GM15510 (cell line): ENCODE results near the gene NOS1.

Source experiments
- POLR2A ChIP-seq: IDR thresholded peaks from 3 replicates; pipeline ENCODE4 v1.6.1; 2011; ENCODE audit warnings: borderline replicate concordance; ENCODE audit not compliant: insufficient read length; ENCODE audit errors: extremely low read depth

The NOS1 gene

DNA sequence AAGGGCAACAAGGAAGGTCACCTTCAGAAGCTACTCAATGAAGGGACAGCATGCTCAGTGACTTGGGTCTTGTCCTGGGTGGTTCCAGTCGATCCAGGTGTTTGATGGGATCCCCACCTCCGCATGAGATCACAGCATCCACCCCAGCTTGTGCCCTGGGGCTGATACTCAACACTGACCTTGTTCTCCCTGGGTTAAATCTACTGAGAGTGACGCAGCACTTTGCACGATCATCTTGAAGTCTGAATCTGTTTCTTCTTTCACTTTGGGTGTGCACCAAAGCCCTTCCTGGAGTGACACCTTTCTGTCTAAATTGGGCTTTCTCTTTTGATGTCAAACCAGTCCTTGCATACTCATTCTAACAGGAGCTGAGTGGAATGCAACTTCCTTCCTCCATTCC is 13.8 kb downstream of the NOS1 start:
- no peak for TF ChIP-seq POLR2A

DNA sequence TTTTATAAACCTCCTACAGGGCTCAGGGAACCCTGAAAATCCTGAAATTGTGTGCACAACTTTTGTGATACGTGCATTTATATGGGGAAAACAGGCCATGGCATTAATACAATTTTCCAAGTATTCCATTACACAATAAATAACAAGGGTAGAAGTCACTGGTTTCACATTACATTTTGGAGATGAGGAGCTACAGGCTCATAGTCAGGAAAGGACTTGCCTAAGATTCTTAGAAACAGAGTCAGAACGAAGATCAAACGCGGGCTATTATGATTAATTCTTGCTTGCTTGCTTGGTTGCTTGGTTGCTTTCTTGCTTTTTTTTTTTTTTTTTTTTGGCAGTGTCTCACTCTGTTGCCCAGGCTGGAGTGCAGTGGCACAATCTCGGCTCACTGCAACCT is 16.7 kb downstream of the NOS1 start:
- TF ChIP-seq POLR2A, result no peak

DNA sequence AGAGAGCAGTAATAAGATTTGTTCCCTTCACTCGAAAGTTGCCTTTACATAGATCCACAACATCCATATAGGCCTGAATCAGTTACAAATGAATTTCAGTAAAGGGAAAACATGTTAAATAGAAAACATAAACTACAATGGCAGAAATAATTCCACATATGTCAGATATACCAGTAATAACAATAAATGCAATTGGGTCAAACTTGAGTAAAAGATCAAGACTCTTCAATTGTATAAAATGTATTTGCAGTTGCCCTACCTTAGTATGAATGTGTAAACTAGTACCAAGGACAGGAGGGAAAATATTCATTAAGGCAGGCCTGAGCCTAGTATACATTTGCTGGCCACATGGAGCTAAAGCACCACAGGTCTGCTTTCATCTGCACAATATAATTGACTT is 17.6 kb downstream of the NOS1 start:
- TF ChIP-seq POLR2A, result no peak

DNA sequence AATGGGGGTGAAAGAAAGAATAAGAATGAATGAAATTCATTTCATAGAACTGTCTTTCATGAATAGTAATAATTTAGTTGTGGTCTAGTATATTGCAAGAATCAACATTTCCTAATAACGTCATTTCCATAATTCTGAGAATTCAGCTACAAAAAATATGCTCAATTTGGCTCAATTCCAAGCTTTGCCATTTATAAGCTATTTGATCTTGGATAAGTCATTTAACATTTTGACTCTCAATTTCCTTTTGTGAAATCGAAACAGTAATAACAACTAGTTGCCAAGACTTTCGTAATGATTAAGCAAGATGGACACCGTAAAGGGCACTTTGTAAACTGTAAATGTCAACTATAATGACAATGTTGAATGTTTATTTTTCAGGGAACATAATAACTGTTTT is 18.1 kb downstream of the NOS1 start:
- TF ChIP-seq POLR2A, result no peak

DNA sequence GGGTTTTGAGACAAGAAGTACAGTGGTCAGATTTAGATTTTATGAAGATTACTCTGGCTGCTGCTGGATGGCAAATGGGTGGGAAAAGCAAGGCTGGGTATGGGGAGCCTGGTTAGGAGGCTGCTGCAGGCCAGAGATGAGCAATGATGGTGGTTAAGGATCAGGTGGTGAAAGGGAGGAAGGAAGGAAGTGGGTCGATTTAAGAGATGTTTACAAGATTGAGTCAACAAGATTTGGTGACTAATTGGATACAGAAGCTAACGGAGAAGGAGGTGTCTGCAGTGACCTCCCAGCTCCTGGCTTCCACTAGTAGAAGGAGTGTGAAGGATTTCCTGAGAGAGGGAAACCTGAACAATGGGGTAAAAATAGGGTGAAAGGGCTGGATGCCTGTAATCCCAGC is 18.7 kb downstream of the NOS1 start:
- TF ChIP-seq POLR2A, result no peak

DNA sequence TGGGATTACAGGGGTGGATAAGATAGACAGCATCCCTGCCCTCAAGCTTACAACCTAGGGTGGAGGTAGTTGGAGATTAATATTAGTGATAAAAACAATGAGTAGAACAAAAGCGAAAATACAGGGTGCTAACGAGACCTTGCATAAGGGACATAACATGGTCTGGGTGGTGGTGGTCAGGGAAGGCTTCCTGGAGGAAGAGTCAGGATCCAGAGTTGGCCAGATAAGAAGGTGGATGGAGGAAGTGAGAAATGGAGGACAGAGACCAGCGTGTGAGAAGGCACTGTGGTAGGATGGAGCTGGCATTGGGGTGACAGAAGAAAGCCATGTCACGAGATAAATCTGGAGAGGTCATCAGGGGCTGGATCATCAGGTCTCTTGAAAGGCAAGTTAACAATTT is 19.2 kb downstream of the NOS1 start:
- no peak for TF ChIP-seq POLR2A

DNA sequence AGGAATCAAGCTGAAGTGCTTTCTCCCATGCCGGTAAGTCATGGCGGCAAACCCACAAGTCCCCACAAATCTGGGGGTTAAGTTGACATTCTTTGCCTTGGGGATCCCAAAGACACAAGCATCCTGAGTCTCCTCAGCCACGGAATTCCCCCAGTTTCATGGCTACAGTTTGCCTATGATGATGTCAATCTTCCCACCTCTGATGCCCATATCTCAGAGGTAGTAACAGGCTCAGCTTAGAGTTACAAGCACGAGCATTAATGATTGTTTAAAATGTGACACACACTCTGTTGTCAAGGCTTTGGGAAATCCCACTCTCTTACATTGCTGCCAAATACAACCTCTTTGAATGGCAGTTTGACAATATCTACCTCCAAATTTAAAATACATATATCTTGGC is 22.3 kb downstream of the NOS1 start:
- TF ChIP-seq POLR2A, result no peak

DNA sequence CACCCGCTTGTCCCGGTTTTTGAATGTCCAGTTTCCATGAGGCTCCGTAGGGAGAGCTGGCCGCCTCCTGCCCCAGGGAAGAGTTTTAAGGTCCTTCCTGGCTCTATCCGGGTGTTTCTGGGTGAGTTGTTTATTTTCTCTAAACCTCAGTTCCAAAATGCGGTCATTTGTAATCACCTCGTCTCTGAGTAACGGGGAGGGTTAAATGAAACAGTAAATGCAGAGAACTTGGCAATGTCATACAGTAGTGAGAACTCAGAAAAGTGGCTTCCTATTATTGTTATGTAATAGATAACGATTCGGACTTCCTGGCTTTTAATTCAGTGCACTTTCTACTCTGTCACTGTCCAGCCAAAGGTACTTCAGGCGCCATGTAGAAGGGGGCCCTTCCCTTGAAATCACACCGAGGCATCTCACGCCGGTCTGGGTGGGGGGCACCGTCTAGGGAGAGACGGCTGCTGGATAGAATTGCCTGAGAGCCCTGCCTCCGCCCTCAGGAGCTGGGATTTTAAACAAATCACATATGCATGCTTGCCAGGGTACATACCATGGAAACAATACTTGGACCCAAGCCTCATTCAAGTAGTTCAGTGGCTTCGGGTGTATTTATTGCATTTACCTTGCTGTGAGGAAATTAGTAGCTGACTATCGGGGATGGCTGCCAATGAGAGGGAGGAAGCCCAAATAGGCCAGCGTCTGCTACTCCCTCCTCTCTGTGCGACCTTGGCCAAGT is 26.4 kb downstream of the NOS1 start:
- TF ChIP-seq POLR2A, result no peak

DNA sequence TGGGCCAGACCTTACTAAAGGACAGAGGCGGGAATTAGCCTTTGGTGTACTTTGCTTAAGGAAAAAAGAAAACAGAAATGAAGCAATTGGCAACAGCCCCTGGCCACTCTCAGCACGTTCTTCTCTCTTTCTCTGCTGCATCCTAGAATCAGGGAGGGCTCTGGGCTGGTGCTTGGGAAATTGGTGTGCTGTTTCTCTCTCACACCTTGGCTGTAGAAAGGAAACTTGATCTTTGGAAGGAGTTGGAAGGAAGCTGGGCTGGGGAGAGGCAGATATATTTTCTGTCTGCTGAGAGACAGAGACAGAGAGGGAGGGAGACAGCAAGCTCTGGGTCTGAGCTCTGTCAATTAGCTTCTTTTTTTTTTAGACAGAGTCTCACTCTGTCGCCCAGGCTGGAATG is 27.4 kb downstream of the NOS1 start:
- TF ChIP-seq POLR2A, result no peak

DNA sequence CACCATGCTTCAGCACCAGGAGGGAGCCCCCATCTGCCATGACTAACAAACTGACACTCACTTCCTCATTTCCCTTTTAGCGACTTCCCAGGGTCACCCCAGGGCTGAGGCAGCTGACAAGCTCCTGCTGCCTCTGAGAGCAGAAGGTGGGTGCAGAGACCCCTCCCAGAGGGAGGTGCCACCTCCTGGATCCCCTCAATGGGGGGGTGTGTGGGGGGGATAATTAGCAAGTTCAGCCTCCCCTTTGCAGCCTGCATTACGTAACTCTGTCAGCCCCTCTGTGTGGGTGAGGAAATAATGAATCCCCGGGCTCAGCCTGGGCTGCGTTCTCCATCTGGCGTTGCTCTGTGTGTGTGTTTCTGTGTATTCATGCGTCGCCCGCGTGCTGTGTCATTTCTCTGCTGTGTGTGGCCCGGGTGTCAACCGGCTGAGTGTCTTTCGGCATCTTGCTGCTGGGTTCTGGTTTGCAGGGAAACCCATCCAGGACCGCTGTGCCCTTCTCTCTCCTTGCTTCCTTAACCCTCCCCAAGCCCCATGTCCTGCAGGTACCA is 28.0 kb downstream of the NOS1 start:
- no peak for TF ChIP-seq POLR2A

DNA sequence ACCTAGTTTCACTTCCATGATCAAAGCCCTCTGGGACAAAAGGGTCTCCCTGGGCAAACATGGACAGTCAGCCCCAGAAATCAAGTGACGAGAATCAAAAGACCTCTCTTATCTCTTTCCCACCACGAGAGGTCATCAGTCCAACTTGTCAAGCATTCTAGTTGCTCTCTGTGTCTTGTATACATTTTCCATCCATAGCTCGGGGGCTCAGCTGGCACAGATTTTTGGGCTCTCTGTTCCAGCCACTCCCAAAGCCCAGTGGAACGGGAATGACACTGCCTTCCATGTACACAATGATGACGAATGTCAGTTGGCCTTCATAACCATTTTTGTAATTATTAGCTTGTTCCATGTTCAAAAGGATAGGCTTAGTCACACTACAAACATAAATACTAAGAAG is 29.7 kb downstream of the NOS1 start:
- no peak for TF ChIP-seq POLR2A

DNA sequence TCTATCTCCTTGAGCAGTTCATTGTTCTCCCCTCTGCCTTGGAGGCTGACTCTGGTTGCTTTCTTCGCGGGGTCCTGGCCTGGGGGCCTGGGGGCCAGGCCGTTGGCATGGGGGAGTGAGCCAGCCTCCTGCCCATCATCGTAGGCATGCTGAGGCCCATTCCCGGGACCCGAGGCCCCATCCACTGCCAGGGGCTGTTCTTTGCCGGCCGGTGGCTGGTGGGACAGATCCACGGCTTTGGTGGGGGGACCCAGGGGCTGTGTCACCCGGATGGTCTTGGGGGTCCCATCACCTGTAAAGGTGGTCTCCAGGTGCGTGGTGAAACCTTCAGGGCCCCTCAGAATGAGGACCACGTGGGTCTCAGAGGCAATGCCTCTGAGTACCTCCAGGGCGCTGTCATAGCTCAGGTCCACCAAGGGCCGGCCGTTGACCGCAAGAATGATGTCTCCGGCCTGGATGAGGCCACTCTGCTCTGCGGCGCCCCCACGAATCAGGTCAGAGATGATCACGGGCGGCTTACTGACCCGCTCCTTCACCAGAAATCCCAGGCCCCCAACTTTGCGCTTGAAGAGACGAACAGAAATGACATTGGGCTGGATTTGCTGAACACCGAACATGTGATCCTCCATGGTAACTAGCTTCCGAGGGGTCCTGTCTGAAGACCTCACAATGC is 30.8 kb downstream of the NOS1 start:
- TF ChIP-seq POLR2A, result no peak

DNA sequence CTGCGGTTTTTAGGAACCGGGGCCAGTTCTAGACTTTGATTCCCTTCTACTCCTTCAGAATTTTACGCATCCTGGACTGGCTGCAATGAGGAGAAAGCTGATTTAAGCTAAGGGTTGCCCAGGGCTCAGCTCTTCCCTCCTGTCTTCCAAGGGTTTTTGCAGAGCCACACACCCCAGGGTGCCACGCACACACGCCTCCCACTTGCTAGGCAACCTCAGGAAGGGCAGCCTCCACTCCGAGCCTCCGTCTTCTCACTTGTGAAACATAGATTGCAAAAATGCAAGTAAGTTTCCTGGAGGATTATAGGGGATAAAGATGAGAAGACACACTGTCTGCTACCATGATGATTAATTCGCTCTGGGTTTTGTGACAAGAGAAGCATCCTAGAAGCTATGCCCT is 31.7 kb downstream of the NOS1 start:
- TF ChIP-seq POLR2A, result no peak

DNA sequence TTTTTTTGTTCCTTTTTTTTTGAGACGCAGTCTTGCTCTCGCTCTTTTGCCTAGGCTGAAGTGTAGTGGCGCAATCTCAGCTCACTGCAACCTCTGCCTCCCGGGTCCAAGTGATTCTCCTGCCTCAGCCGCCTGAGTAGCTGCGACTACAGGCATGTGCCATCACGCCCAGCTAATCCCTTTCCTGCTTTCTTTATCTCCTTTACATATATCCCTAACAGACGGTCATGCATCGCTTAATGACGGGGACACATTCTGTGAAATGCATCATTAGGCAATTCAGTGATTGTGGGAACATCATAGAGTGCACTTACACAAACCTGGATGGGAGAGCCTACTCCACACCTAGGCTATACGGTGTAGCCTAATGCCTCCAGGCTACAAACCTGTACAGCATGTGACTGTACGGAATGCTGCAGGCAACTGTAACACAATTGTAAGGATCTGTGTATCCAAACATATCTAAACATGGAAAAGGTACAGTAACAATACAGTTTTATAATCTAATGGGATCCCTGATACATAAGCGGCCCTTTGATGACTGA is 32.8 kb downstream of the NOS1 start:
- TF ChIP-seq POLR2A, result no peak

DNA sequence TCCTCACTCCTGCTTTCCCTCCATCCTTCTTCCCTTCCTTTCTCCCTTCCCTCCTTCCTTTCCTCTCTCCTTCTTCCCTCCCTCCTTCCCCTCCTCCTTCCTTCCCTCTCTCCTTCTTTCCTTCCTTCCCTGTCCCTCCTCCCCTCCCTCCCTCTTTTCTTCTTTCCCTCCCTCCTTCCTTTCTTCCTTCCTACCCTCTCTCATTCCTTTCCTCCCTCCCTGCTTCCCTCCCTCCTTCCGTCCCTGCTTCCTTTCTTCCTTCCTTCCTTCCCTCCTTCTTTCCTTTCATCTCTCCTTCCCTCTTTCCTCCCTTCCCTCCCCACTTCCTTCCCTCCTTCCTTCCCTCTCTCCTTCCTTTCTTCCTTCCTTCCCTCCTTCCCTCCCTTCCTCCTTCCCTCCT is 39.0 kb downstream of the NOS1 start:
- no peak for TF ChIP-seq POLR2A

DNA sequence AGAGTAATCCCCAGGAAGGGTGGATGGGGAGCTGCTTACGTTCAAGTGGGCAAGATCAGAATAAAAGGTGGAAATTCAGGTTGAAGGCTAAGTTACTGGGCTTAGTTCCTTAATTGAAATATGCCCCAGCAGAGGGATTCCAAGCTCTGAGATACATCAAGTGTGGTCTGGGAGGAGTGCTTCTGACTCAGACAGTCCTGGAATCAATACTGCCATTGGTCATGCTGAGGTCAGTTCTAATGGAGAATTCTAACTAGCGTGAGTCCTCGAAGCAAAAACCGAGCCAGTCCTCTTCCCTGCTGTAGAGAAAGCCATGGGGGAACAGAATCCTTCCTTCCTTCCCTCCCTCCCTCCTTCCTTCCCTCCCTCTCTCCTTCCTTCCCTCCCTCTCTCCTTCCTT is 39.9 kb downstream of the NOS1 start:
- no peak for TF ChIP-seq POLR2A
